WI38 (cell line): ENCODE measurements around the gene LYPD6.

Experiments
- H3K4me3 ChIP-seq: 2 replicates; pipeline ENCODE4 v1.5.1; 2011; ENCODE audit warnings: low read depth, mild to moderate bottlenecking, control low read depth, low read length
- TF ChIP-seq, protein P1 (sequence below): IDR thresholded peaks from 2 replicates; pipeline ENCODE4 v1.5.1; 2012; ENCODE audit warnings: low read depth, mild to moderate bottlenecking, control low read depth, low read length

LYPD6 gene

GRCh38 chr2:149385350-149385749, 55.0 kb downstream of the LYPD6 start:
- H3K4me3 ChIP-seq: no peak overlapping the region
- TF ChIP-seq, protein P1, sequence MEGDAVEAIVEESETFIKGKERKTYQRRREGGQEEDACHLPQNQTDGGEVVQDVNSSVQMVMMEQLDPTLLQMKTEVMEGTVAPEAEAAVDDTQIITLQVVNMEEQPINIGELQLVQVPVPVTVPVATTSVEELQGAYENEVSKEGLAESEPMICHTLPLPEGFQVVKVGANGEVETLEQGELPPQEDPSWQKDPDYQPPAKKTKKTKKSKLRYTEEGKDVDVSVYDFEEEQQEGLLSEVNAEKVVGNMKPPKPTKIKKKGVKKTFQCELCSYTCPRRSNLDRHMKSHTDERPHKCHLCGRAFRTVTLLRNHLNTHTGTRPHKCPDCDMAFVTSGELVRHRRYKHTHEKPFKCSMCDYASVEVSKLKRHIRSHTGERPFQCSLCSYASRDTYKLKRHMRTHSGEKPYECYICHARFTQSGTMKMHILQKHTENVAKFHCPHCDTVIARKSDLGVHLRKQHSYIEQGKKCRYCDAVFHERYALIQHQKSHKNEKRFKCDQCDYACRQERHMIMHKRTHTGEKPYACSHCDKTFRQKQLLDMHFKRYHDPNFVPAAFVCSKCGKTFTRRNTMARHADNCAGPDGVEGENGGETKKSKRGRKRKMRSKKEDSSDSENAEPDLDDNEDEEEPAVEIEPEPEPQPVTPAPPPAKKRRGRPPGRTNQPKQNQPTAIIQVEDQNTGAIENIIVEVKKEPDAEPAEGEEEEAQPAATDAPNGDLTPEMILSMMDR: no peak

GRCh38 chr2:149387411-149387810, 57.0 kb downstream of the LYPD6 start:
- no peak overlapping the region for H3K4me3 ChIP-seq
- TF ChIP-seq, protein P1: no peak

DNA sequence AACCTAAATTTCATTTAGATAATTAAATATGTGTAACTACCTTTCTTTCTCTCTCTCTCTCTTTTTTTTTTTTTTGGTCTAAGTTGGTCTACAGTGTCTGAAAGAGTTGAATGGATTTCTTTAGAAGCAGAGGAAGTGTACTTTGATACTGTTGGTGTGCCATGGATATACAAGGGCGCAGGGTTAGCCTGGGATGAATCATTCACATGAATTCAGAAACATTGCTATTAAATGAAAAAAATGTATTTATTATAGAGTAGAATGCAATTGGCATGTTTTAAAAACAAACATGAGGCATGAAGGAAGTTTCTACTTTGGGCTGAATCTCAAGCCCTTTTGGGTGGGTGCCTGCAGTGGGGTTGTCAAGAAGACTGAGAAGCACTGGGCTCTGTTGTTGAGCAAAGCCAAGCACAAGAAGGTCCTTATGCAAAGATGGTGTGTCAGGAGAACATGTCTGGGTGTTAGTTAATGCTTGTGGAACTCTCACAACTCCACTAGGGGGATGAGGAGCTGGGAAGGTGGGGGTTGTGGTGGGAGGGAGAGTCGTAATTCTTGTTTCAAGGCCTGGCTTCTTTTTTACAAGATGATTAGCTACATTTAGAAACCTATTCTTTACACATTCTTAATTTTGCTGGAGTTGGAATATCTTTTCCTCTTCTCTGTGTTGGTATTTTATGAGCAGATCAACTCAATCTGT, 57.9 kb downstream of the LYPD6 start:
- H3K4me3 ChIP-seq: no peak overlapping the region
- TF ChIP-seq, protein P1: no peak

DNA sequence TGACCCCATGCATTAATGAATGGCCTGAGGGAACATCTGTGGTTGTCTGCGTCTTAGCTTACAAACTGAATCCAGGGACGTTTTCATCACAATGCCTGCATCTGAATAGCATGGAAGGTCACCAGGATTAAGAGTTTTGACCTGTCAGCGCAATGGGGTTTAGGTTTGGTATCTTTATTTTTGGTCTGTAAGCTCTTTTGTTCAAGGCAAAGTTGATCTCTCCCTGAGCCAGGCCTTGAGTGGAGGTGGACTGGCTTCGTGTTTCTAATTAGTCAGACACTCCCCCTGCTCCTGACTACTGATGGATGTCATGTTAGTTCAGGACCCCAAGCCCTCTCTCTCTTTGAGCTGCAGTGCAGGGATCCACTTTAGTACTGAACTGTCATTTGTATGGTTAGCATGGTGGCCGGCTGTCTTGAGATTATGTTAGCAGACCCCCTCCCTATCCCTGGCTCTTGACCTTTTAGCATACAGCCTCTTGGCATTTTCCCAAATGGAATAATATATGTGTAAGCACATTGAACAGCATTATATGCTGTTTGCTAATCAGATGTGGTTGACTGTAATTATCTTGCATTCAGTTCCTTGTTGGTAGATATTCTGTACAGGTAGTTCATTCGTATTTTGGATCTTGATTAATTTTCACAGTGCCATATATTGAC, 59.2 kb downstream of the LYPD6 start:
- TF ChIP-seq, protein P1: no peak
- no peak overlapping the region for H3K4me3 ChIP-seq

DNA sequence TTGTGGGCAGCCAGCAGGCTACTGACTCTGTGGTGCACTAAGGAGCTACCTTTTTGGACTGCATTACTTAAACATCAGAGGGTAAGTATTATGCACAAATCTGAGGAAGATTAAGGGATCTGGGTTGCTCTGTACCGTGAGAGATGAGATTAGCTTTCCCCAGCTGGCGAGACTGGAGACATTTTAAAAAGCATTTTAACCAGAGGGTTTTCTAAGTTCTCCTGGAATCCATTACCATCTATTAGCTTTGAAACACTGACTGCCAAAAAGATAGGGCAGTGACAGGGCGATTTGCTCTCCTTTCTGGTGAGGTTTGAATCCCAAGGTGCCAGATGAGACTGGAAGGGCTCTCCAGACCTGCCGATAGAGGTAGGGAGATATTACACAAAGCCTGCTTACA, 63.2 kb downstream of the LYPD6 start:
- TF ChIP-seq, protein P1: no peak
- H3K4me3 ChIP-seq: no peak overlapping the region

- TF ChIP-seq, protein P1: no peak
Measured at GRCh38 chr2:149394864-149395263, 64.5 kb downstream of the LYPD6 start.

DNA sequence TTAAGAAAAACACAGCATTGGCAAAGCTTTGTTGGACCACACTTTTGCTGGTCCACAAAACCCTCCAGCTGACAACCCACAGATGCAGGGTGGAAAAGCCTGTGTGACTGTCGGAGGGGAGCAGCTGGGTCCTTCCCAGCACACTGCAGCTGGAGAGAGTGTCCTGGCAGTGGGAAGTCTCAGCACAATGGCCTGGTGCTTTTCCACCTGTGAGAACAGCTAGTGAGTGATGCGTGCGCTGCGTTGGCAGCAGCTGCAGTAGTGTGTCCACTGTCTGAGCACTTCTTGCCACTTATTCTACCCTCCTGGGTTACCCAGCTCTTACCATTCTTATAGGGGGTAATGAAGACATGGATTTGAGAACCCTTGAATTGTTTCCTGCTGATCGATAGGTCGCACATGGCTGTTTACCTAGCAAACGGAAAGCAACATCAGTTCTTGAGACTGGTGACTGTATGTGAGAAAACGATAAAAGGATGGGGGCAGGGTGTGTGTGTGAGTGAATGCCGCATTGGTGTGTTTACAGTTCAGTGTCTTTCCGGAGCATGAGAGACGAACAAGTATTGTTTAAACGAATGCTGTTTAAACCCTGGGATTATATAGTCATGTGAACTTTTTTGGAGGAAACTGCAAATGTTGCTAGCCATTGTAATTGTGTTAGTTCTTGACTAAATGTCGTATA, 69.7 kb downstream of the LYPD6 start:
- TF ChIP-seq, protein P1: no peak
- no peak overlapping the region for H3K4me3 ChIP-seq

More at GRCh38 chr2:149394864-149395263, 64.5 kb downstream of the LYPD6 start:
- H3K4me3 ChIP-seq: no peak overlapping the region
